Activated CD4-positive, alpha-beta T cell treated with anti-CD3 and anti-CD28 coated beads, Interleukin-2, amount 10 ng/mL, durations not matched to agents 7 days and 5 days (primary cell): ENCODE data around the gene NUCB1. TPM values are rescaled to one million over a fixed set of nuclear protein-coding genes. Genes with fewer than 3 reads are reported as not detected.
"Not testable (repeated sequence)": the region's sequence is repeated elsewhere in the genome, so short reads cannot be mapped to it uniquely, and the experiment has no call there.

Source experiments
- CTCF ChIA-PET: fragments of 350-600 bp; sonication (Branson Sonifier 250); formaldehyde crosslinking; loops from one replicate; lab custom pipeline; 2021; ENCODE audit warnings: antibody characterized with exemption; lab: Charles Lee
- POLR2A ChIA-PET: fragments of 350-600 bp; sonication (Branson Sonifier 250); formaldehyde crosslinking; loops from one replicate; lab custom pipeline; 2021; ENCODE audit warnings: antibody characterized with exemption; lab: Charles Lee
- DNase-seq: peaks from one replicate; pipeline ENCODE4 v3.0.0-alpha.2; 2020
- H3K27ac Mint-ChIP-seq: one replicate; pipeline ENCODE4 v1.8.0; 2021; ENCODE audit warnings: mild to moderate bottlenecking, moderate library complexity, mixed read lengths
- H3K27me3 Mint-ChIP-seq: one replicate; pipeline ENCODE4 v1.8.0; 2021; ENCODE audit warnings: mixed read lengths
- H3K36me3 Mint-ChIP-seq: one replicate; pipeline ENCODE4 v1.8.0; 2021; ENCODE audit warnings: low read depth, mixed read lengths
- H3K4me1 Mint-ChIP-seq: one replicate; pipeline ENCODE4 v1.8.0; 2021; ENCODE audit warnings: mixed read lengths
- H3K4me3 Mint-ChIP-seq: one replicate; pipeline ENCODE4 v1.8.0; 2021; ENCODE audit warnings: mild to moderate bottlenecking, moderate library complexity, mixed read lengths
- H3K9me3 Mint-ChIP-seq: one replicate; pipeline ENCODE4 v1.8.0; 2021; ENCODE audit warnings: mixed read lengths
- total RNA-seq, 2 experiments: library from RNA; stranded (reverse); gene quantifications; one replicate each; pipeline ENCODE4 v1.2.3, GENCODE V29; 2021

The NUCB1 gene
- total RNA-seq, 2 experiments from 2014 or later = 231 to 251 TPM

DNA sequence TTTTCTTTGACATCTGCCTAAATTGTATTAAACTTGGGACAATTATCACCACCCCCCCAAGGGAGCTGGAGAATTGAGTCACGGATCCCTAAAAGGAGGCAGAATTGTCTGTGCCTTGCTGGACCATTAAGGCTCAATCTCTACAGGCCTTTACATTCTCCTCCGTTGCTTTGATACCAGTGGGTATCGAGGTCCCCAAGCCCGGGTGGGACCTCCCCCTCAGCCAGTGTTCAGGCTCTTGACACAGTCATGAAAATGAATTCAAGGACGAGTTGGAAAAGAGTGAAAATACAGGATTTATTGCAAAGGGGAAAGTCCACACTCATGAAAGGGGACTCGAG lies 22.3 kb upstream of the NUCB1 start:
- Mint-ChIP-seq H3K4me1 (peaks cover 52% of the 10 kb centered on the region), H3K4me3 (no peak overlapping the region), H3K27ac (peak overlapping the region; percentile 76), H3K36me3 (peaks cover 52% of the 10 kb centered on the region), H3K9me3 (no peaks in the 10 kb centered on the region), H3K27me3 (no peaks in the 10 kb centered on the region)
- ChIA-PET CTCF (no interaction called here), POLR2A (no interaction called here)
- DNase-seq = no peak

DNA sequence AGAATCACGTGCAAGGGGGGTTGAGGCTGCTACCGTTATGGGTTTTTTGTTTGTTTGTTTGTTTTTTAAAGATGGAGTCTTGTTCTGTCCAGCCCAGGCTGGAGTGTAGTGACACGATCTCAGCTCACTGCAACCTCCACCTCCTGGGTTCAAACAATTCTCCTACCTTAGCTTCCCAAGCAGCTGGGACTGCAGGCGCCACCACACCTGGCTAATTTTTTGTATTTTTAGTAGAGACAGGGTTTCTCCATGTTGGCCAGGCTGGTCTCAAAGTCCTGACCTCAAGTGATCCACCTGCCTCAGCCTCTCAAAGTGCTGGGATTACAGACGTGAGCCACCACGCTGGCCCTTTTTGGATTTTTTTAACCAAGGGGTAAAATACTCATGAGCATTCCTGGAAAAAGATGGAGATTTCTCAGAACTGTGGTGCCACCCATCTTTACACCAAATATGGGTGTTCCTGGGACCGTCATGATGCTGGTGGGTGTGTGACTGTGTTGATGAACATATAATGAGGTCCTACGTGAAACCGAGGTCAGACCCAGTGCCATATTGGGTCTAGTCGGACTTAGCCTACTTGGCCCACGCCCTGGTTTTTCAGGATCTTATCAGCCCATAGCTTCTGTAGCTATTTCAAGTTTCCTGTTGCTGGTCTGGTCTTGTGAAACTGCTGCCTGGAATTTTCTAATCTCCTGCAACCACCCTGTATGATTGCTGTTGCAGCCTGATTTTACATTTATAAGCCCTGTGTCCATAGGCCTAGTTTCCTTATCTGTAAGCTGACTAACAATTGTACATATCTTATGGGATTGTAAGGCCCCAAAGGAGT lies 21.7 kb upstream of the NUCB1 start:
- Mint-ChIP-seq H3K27me3 (no peaks in the 10 kb centered on the region), H3K4me3 (no peak overlapping the region)

DNA sequence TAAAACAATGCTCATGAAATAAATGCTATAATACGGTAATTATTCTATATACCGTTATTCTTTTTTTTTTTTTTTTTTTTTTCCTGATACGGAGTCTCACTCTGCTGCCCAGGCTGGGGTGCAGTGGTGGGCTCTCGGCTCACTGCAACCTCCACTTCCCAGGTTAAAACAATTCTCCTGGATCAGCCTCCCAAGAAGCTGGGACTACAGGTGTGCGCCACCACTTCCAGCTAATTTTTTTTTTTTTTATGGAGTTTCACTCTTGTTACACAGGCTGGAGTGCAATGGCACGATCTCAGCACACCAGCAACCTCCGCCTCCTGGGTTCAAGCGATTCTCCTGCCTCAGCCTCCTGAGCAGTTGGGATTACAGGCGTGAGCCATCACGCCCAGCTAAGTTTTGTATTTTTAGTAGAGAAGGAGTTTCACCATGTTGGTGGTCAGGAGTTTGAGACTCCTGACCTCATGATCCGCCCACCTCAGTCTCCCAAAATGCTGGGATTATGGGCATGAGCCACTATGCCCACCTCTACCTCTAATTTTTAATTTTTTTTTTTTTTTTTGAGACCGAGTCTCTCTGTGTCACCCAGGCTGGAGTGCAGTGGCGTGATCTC lies 21.0 kb upstream of the NUCB1 start:
- DNase-seq = no peak
- no peak overlapping the region for H3K4me3 Mint-ChIP-seq
- H3K27me3 Mint-ChIP-seq = no peaks in the 10 kb centered on the region
- peaks cover 43% of the 10 kb centered on the region for H3K4me1 Mint-ChIP-seq
- H3K9me3 Mint-ChIP-seq = no peaks in the 10 kb centered on the region
- POLR2A ChIA-PET = no interaction called here
- H3K27ac Mint-ChIP-seq = no peak overlapping the region
- CTCF ChIA-PET = interaction anchor here (0.6 to 1.1 kb wide), 2 partner anchors 81 to 282 kb away, joined by 3 read pairs; no protein-coding TSS in a partner anchor
- peaks cover 44% of the 10 kb centered on the region for H3K36me3 Mint-ChIP-seq

More for the DNA sequence above, 21.7 kb upstream of the NUCB1 start:
- Mint-ChIP-seq H3K27ac (peak overlapping the region; percentile 76), H3K9me3 (no peaks in the 10 kb centered on the region), H3K4me1 (peaks cover 48% of the 10 kb centered on the region), H3K36me3 (peaks cover 47% of the 10 kb centered on the region)
- DNase-seq = peak; percentile 37
- CTCF ChIA-PET = interaction anchor here (0.6 to 1.1 kb wide), 2 partner anchors 81 to 282 kb away, joined by 3 read pairs; no protein-coding TSS in a partner anchor
- POLR2A ChIA-PET = no interaction called here

DNA sequence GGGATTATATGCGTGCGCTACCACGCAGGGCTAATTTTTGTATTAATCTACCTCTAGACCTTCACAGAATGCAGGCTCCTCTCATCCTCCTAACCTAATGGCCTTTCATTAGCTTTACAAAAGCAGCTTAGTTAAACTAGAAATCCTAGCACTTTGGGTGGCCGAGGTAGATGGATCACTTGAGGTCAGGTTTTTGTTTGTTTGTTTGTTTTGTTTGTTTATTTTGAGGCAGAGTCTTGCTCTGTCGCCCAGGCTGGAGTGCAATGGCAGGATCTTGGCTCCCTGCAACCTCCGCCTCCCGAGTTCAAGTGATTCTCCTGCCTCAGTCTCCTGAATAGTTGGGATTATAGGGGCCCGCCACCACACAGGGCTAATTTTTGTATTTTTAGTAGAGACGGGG lies 20.4 kb upstream of the NUCB1 start:
- H3K27me3 Mint-ChIP-seq, POLR2A ChIA-PET, H3K9me3 Mint-ChIP-seq, DNase-seq, H3K27ac Mint-ChIP-seq, H3K4me3 Mint-ChIP-seq: not testable (repeated sequence)
- CTCF ChIA-PET = interaction anchor here (0.9 to 1.1 kb wide), 2 partner anchors 37 to 80 kb away, joined by 3 read pairs; no protein-coding TSS in a partner anchor
- Mint-ChIP-seq H3K4me1 (peaks cover 37% of the 10 kb centered on the region), H3K36me3 (peaks cover 38% of the 10 kb centered on the region)

DNA sequence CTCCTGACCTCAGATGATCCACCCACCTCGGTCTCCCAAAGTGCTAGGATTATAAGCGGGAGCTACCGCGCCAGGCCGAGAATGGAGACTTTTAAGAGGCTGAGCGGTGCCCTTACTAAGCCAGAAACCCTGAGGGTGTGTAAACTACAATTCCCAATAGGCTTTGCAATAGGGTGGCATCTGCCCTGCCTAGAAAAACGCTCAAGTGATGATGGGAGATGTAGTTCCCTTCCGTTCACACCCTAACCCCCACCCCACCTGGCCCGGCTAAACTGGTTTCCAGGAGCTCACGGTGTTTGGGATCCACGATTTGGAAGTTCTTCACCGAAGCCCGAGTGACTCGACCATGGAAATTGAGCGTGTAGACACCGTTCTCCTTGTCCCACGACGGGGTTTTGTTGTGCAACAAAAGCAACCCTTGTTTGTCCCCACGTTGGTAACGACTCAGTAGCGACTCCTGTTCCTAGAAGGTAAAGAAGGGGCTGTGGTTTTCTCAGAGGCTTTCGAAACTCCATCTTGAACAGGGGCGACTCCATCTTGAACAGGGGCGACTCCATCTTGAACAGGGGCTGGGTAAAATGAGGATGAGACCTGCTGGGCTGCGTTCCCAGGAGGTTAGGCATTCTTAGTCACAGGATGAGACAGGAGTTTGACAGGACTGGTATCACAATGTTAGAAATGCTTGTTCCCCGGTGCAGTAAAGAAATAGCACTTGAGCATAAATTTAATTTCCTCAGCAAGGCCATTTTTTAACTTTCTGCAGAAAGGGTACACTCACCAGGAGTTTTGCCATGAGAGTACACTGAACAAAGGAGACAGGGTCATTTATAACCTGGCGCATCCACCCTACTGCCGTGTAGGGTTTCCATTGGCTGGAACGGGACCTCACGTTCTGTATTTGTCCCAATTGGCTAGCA lies 18.1 kb upstream of the NUCB1 start:
- ChIA-PET POLR2A (no interaction called here), CTCF (no interaction called here)
- no peak for DNase-seq
- H3K27ac Mint-ChIP-seq = peak overlapping the region; percentile 41
- H3K4me1 Mint-ChIP-seq = peaks cover 19% of the 10 kb centered on the region
- no peak overlapping the region for H3K4me3 Mint-ChIP-seq
- H3K36me3 Mint-ChIP-seq = peaks cover 23% of the 10 kb centered on the region
- H3K27me3 Mint-ChIP-seq = no peaks in the 10 kb centered on the region
- no peaks in the 10 kb centered on the region for H3K9me3 Mint-ChIP-seq

DNA sequence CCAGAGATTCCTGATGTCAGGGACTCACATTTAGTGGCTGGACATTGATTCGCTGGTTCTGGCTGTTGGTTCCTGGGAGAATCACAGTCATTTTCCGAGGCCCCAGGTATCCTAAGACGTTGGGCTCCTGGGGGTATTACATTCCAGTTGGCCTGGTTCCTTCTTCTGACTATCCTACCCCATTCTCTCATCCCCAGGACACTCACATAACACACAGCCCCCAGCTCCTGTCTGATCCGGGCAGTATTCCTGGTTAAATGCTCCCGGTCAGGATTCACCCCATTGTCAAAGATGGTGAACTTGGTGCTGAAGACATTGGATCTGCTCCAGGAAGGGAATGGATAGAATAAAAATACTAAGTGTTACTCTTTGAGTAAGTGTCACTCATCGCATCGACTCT lies 16.4 kb upstream of the NUCB1 start:
- CTCF ChIA-PET = interaction anchor here (3.5 kb wide), 1 partner anchor 12 kb away, joined by 11 read pairs; no protein-coding TSS in a partner anchor
- no peaks in the 10 kb centered on the region for H3K27me3 Mint-ChIP-seq
- DNase-seq = no peak
- H3K4me1 Mint-ChIP-seq = peaks cover 6% of the 10 kb centered on the region
- POLR2A ChIA-PET = no interaction called here
- no peak overlapping the region for H3K4me3 Mint-ChIP-seq
- no peaks in the 10 kb centered on the region for H3K9me3 Mint-ChIP-seq
- peaks cover 8% of the 10 kb centered on the region for H3K36me3 Mint-ChIP-seq
- no peak overlapping the region for H3K27ac Mint-ChIP-seq

DNA sequence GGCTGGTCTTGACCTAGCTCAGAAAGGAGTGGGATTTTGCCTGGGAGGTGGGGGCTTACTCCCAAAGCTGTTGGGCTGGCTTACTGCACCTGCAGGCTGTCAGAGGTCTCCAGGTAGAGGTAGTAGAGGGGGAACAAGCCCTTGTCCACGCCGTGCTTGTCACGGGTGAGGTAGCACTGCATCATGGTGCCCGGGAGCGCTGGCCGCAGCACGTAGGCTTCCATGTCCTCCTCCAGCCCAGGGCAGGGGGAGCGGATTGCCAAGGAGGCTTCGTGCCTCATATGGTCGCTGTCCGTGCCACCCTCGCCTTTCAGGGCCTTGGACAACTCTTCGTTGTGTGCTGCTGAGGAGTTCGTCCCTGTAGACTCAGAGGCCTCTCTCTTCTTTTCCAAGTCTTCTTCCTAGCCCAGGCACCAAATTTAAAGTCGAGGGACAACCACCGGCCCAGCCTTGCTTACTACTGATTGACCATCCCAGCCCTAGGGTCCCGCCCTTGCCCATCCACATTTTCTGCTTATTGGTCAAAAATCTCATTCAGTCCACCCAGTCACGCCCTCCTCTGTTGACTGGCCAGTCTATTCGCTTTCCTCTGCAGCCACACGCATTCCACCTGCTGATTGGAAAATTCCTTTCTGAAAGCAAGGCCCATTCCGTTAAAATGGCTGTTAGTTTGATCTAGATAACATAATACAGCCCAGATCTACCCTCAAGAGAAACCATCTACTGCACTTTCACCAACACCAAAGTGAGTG lies 12.1 kb upstream of the NUCB1 start:
- DNase-seq = no peak
- ChIA-PET POLR2A (no interaction called here), CTCF (no interaction called here)
- no peak overlapping the region for H3K4me3 Mint-ChIP-seq
- H3K36me3 Mint-ChIP-seq = peaks cover 4% of the 10 kb centered on the region
- H3K4me1 Mint-ChIP-seq = peaks cover 3% of the 10 kb centered on the region
- H3K27me3 Mint-ChIP-seq = peaks cover 3% of the 10 kb centered on the region
- no peaks in the 10 kb centered on the region for H3K9me3 Mint-ChIP-seq
- no peak overlapping the region for H3K27ac Mint-ChIP-seq

DNA sequence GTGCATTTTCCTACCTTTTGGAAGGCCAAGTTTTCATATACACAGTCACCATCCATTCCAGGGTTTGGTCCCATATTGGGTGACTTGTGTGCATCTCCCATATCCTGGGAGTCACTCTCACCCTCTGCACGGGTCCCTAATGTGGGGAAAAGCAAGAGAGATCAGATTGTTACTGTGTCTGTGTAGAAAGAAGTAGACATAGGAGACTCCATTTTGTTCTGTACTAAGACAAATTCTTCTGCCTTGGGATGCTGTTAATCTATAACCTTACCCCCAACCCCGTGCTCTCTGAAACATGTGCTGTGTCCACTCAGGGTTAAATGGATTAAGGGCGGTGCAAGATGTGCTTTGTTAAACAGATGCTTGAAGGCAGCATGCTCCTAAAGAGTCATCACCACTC lies 10.6 kb upstream of the NUCB1 start:
- H3K36me3 Mint-ChIP-seq, POLR2A ChIA-PET, CTCF ChIA-PET: not testable (repeated sequence)

DNA sequence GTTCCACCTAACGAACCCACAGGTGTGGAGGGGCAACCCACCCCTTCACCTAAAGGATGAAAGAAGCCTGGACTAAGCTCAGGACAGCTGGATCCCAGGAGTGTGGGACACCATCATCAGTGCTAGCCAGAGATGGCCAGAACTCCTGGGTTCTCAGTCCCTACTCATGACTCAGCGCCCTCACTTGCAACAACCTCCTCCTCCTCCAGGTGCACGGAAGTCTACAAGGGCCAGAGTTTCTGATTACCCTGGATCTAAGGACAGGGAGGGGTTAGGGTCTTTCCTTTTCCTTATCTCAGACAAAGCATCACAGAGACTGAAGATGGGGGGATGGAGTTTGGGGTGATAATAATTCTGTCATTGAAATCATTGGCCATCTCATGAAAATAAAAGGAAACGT lies 9.6 kb upstream of the NUCB1 start:
- peaks cover 13% of the 10 kb centered on the region for H3K27me3 Mint-ChIP-seq
- H3K4me3 Mint-ChIP-seq = no peak overlapping the region
- CTCF ChIA-PET = interaction anchor here (0.5 kb wide), 1 partner anchor 73 kb away, joined by 3 read pairs; no protein-coding TSS in a partner anchor
- peaks cover 7% of the 10 kb centered on the region for H3K4me1 Mint-ChIP-seq
- POLR2A ChIA-PET = no interaction called here
- no peak for DNase-seq
- no peak overlapping the region for H3K27ac Mint-ChIP-seq
- H3K9me3 Mint-ChIP-seq = no peaks in the 10 kb centered on the region
- H3K36me3 Mint-ChIP-seq = peaks cover 3% of the 10 kb centered on the region

More for the DNA sequence above, 10.6 kb upstream of the NUCB1 start:
- not testable (repeated sequence) for H3K4me1 Mint-ChIP-seq, H3K27ac Mint-ChIP-seq, H3K9me3 Mint-ChIP-seq, H3K4me3 Mint-ChIP-seq, DNase-seq, H3K27me3 Mint-ChIP-seq

DNA sequence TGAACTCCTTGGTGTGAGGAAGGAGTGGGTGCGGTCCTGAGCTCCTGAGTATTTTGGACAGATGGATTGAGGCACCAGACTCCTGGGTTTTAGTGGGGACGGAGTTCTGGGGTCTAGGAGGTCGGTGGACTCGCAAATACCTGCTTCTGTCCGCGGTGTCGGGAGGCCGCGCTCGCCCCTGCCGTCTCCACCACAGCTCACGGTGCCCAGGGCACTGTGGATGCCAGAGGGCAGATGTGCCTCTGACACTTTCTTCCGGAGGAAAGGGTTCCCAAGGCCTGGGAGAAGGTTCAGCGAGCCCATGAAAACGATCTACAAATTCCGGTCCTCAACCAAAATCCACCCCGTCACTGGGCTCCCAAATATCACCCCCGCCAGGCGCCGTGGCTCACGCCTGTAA lies 4.9 kb upstream of the NUCB1 start:
- H3K27me3 Mint-ChIP-seq = peaks cover 13% of the 10 kb centered on the region
- DNase-seq = no peak
- H3K36me3 Mint-ChIP-seq = peaks cover 5% of the 10 kb centered on the region
- no peak overlapping the region for H3K4me3 Mint-ChIP-seq
- CTCF ChIA-PET = interaction anchor here (1.1 to 2.9 kb wide), 3 partner anchors 8 to 27 kb away, joined by 3 to 11 read pairs (median 4); no protein-coding TSS in a partner anchor
- no peaks in the 10 kb centered on the region for H3K9me3 Mint-ChIP-seq
- H3K4me1 Mint-ChIP-seq = peaks cover 29% of the 10 kb centered on the region
- POLR2A ChIA-PET = no interaction called here
- H3K27ac Mint-ChIP-seq = no peak overlapping the region

DNA sequence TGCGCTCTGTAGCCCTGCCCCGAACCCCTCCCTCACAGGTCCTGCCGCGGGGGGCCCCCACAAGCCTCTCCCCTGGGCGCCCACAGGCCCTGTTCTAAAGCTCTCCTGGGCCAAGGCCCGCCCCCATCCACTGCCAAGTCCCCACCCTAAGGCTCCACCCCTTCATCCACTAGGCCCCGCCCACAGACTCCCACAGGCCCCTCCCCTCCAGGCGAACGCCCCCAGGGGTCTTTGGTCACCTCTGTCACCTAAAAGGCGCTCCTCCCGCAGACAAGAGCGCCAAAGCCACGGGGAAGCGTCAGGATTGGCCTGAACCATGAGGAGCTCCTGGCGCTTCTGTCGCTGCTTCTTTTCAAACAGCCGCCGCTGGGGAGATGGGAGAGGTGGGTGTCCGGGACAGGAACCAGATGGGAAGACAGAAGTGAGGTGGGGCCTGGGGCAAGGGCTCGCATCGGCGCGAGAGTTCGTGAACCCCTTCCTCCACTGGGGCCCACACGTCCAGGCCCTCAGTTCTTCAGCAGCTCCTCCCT lies 3.9 kb upstream of the NUCB1 start:
- ChIA-PET CTCF (interaction anchor here (0.6 to 2.9 kb wide), 7 partner anchors 9 to 115 kb away, joined by 3 to 11 read pairs (median 4); partner anchors contain the start of genes GYS1 and RUVBL2), POLR2A (no interaction called here)
- no peaks in the 10 kb centered on the region for H3K9me3 Mint-ChIP-seq
- DNase-seq = peak; percentile 48
- H3K27me3 Mint-ChIP-seq = peaks cover 11% of the 10 kb centered on the region
- H3K4me1 Mint-ChIP-seq = peaks cover 33% of the 10 kb centered on the region
- peak overlapping the region; percentile 25 for H3K27ac Mint-ChIP-seq
- no peak overlapping the region for H3K4me3 Mint-ChIP-seq
- H3K36me3 Mint-ChIP-seq = peaks cover 11% of the 10 kb centered on the region
